Esophagus muscularis mucosa (tissue), 4 donors: ENCODE data around the gene ABTB1.

Experiments used
- CTCF ChIP-seq, 3 experiments: fragments of 200-600 bp in 2 of 3; fragments of 450-650 bp in 1 of 3; sonication (generic) in 2 of 3; IDR thresholded peaks; one replicate each; pipeline ENCODE4 v1.5.1; 2017 to 2019; ENCODE audit warnings: antibody characterized with exemption in 3 of 3, mild to moderate bottlenecking in 2 of 3, moderate library complexity in 1 of 3
- EP300 ChIP-seq: sonication (generic); formaldehyde crosslinking; IDR thresholded peaks from one replicate; pipeline ENCODE4 v1.6.1; 2017; ENCODE audit warnings: antibody characterized with exemption
- POLR2A ChIP-seq: fragments of 450-650 bp; IDR thresholded peaks from one replicate; pipeline ENCODE4 v1.6.1; 2017; ENCODE audit warnings: antibody characterized with exemption, moderate library complexity, mild to moderate bottlenecking, low read depth

- TF ChIP-seq CTCF (IDR thresholded peaks at IDR 0.05) (no peak), EP300 (no peak), POLR2A (no peak)
Observed at GRCh38 chr3:127710155-127710941, 37.6 kb downstream of the ABTB1 start.
